Gastrocnemius medialis (tissue), 4 donors: Measurements from ENCODE around the gene DCP1A.

Experiments
- CTCF ChIP-seq, 5 experiments: fragments of 450-650 bp in 3 of 5; fragments of 200-600 bp in 2 of 5; sonication (generic) in 2 of 5; IDR thresholded peaks in 4 of 5; conservative IDR thresholded peaks in 1 of 5; 1 replicate in 4 of 5; 2 replicates in 1 of 5; pipeline ENCODE4 v1.5.1; 2016 to 2019; ENCODE audit warnings: antibody characterized with exemption in 5 of 5, mild to moderate bottlenecking in 3 of 5, moderate library complexity in 3 of 5
- POLR2A ChIP-seq, 2 donors: fragments of 450-650 bp; IDR thresholded peaks; one replicate each; pipeline ENCODE4 v1.6.1; 2017; ENCODE audit warnings: antibody characterized with exemption in 2 of 2, mild to moderate bottlenecking in 2 of 2, moderate library complexity in 2 of 2

DNA sequence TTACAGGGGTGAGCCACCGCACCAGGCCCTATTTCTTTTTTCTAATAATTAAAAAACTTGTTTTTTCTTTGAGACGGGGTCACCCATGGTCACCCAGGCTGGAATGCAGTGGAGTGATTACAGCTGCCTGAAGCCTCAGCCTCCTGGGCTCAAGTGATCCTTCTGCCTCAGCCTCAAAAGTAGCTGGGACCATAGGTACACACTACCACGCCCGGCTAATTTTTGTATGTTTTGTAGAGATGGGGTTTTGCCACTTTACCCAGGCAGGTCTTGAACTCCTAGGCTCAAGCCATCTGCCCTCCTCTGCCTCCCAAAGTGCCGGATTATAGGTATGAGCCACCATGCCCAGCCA lies 90.7 kb downstream of the DCP1A start:
- no peak for TF ChIP-seq CTCF (IDR thresholded peaks at IDR 0.05 in 4 of 5, conservative IDR thresholded peaks at IDR 0.05 in 1 of 5)
- TF ChIP-seq POLR2A (IDR thresholded peaks at IDR 0.05), result no peak
